Neural progenitor cell (in vitro differentiated cells): ENCODE measurements around the gene SEMA3D. TPM values are rescaled to one million over a fixed set of nuclear protein-coding genes. Genes with fewer than 3 reads are reported as not detected.

Experiments used
- DNase-seq: peaks from one replicate; pipeline ENCODE4 v3.0.0-alpha.2; 2016; ENCODE audit warnings: low spot score
- H2AFZ ChIP-seq: fragments of 200-600 bp; sonication (generic); replicated peaks from 2 replicates; pipeline ENCODE4 v1.6.1; 2016; ENCODE audit warnings: antibody characterized with exemption
- H3F3A ChIP-seq: fragments of 200-600 bp; sonication (generic); 2 replicates; pipeline ENCODE4 v1.6.1; 2016; ENCODE audit warnings: antibody characterized with exemption, low read depth
- H3K27ac ChIP-seq: fragments of 200-600 bp; sonication (generic); 2 replicates; pipeline ENCODE4 v1.5.1; 2016; ENCODE audit warnings: mild to moderate bottlenecking
- H3K27me3 ChIP-seq: fragments of 200-600 bp; sonication (generic); 2 replicates; pipeline ENCODE4 v1.6.1; 2016; ENCODE audit warnings: mild to moderate bottlenecking, moderate library complexity
- H3K36me3 ChIP-seq: fragments of 200-600 bp; sonication (generic); 2 replicates; pipeline ENCODE4 v1.5.1; 2016
- H3K4me1 ChIP-seq: fragments of 200-600 bp; sonication (generic); 2 replicates; pipeline ENCODE4 v1.6.1; 2016; ENCODE audit warnings: mixed run types
- H3K4me2 ChIP-seq: fragments of 200-600 bp; sonication (generic); 2 replicates; pipeline ENCODE4 v1.6.1; 2016
- H3K4me3 ChIP-seq: fragments of 200-600 bp; sonication (generic); 2 replicates; pipeline ENCODE4 v1.5.1; 2016
- H3K79me2 ChIP-seq: fragments of 200-600 bp; sonication (generic); 2 replicates; pipeline ENCODE4 v1.6.1; 2016; ENCODE audit warnings: low read depth
- H3K9ac ChIP-seq: fragments of 200-600 bp; sonication (generic); 2 replicates; pipeline ENCODE4 v1.6.1; 2016
- H3K9me3 ChIP-seq: fragments of 200-600 bp; sonication (generic); 2 replicates; pipeline ENCODE4 v1.5.1; 2016; ENCODE audit warnings: low read depth
- H4K20me1 ChIP-seq: fragments of 200-600 bp; sonication (generic); 2 replicates; pipeline ENCODE4 v1.6.1; 2016; ENCODE audit warnings: low read depth
- H3K27ac Mint-ChIP-seq: 3 replicates; pipeline ENCODE4 v1.8.0; 2021; ENCODE audit warnings: mixed read lengths
- H3K27me3 Mint-ChIP-seq: 2 replicates; pipeline ENCODE4 v1.8.0; 2022; ENCODE audit warnings: low read depth, mild to moderate bottlenecking, inconsistent platforms, moderate library complexity, mixed read lengths; ENCODE audit not compliant: insufficient read depth
- H3K36me3 Mint-ChIP-seq: 3 replicates; pipeline ENCODE4 v1.8.0; 2021; ENCODE audit warnings: mixed read lengths
- H3K4me1 Mint-ChIP-seq: 3 replicates; pipeline ENCODE4 v1.8.0; 2021; ENCODE audit warnings: mixed read lengths
- H3K4me3 Mint-ChIP-seq: 3 replicates; pipeline ENCODE4 v1.8.0; 2021; ENCODE audit warnings: mild to moderate bottlenecking, moderate library complexity, mixed read lengths
- H3K9me3 Mint-ChIP-seq: 3 replicates; pipeline ENCODE4 v1.8.0; 2020; ENCODE audit warnings: mixed read lengths
- CTCF ChIP-seq: fragments of 200-600 bp; sonication (generic); IDR thresholded peaks from 2 replicates; pipeline ENCODE4 v1.5.1; 2017; ENCODE audit warnings: antibody characterized with exemption, mild to moderate bottlenecking
- EZH2 ChIP-seq: fragments of 200-600 bp; sonication (generic); IDR thresholded peaks from 2 replicates; pipeline ENCODE4 v1.6.1; 2017; ENCODE audit warnings: antibody characterized with exemption, mild to moderate bottlenecking, moderate library complexity
- EZH2phosphoT487 ChIP-seq: fragments of 200-600 bp; sonication (generic); IDR thresholded peaks from 2 replicates; pipeline ENCODE4 v1.6.1; 2017; ENCODE audit warnings: antibody characterized with exemption
- total RNA-seq: library from RNA; depleted of rRNA; stranded (reverse); fragments of >200 nt; gene quantifications from 2 replicates; pipeline ENCODE4 v1.2.3, GENCODE V29; 2015; ENCODE audit warnings: low replicate concordance

The SEMA3D gene
- total RNA-seq, 1 donor from 2014 or later = 0.99 TPM

- Histone ChIP-seq H3K4me3 (no peak overlapping the region), H3K27ac (no peak overlapping the region), H4K20me1 (no peaks in the 10 kb centered on the region), H3F3A (no peaks in the 10 kb centered on the region), H2AFZ (no peak overlapping the region), H3K9ac (no peak overlapping the region), H3K9me3 (no peaks in the 10 kb centered on the region), H3K4me2 (no peak overlapping the region), H3K4me1 (no peaks in the 10 kb centered on the region), H3K36me3 (no peaks in the 10 kb centered on the region), H3K27me3 (no peaks in the 10 kb centered on the region), H3K79me2 (no peaks in the 10 kb centered on the region)
- TF ChIP-seq CTCF (no peak), EZH2 (no peak), EZH2phosphoT487 (no peak)
- Mint-ChIP-seq H3K27ac (no peak overlapping the region), H3K9me3 (no peaks in the 10 kb centered on the region), H3K4me3 (no peak overlapping the region), H3K27me3 (no peaks in the 10 kb centered on the region), H3K4me1 (no peaks in the 10 kb centered on the region), H3K36me3 (no peaks in the 10 kb centered on the region)
- no peak for DNase-seq
These were observed 53.9 kb downstream of the SEMA3D start for GRCh38 chr7:85133006-85133405.

DNA sequence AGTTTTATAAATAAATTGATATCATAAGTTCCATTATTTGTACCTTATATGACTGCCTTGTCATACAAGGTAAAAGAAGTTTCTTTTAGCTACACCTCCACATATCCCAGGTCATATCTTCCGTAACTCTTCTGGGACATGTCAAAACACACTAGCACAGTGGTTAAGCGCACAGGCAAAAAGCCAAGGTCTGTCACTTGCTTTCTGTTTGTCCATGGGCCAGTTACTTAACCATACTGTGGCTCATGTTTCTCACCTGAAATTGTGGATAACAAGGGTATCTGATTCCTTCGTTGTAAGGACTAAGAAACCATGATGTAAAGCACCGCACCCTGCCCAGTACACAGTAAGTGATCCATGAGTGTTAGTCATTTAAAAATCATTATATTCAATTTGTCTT, 56.2 kb downstream of the SEMA3D start:
- Histone ChIP-seq H3F3A (no peaks in the 10 kb centered on the region), H2AFZ (no peak overlapping the region), H3K4me1 (no peaks in the 10 kb centered on the region), H3K4me3 (no peak overlapping the region), H3K27ac (no peak overlapping the region), H3K9me3 (no peaks in the 10 kb centered on the region), H3K79me2 (no peaks in the 10 kb centered on the region), H3K4me2 (no peak overlapping the region), H3K9ac (no peak overlapping the region), H4K20me1 (no peaks in the 10 kb centered on the region), H3K27me3 (no peaks in the 10 kb centered on the region), H3K36me3 (no peaks in the 10 kb centered on the region)
- no peaks in the 10 kb centered on the region for H3K9me3 Mint-ChIP-seq
- H3K27me3 Mint-ChIP-seq = no peaks in the 10 kb centered on the region
- no peak for TF ChIP-seq EZH2phosphoT487
- no peak for TF ChIP-seq CTCF
- TF ChIP-seq EZH2 = no peak
- DNase-seq = no peak
- no peak overlapping the region for H3K27ac Mint-ChIP-seq
- H3K4me1 Mint-ChIP-seq = peaks cover 4% of the 10 kb centered on the region
- no peaks in the 10 kb centered on the region for H3K36me3 Mint-ChIP-seq
- H3K4me3 Mint-ChIP-seq = no peak overlapping the region

GRCh38 chr7:85126383-85126782, 60.5 kb downstream of the SEMA3D start:
- H3K4me1 ChIP-seq = no peaks in the 10 kb centered on the region
- H3K36me3 ChIP-seq = no peaks in the 10 kb centered on the region
- H3K27ac ChIP-seq = no peak overlapping the region
- no peak overlapping the region for H3K4me3 ChIP-seq
- no peak for DNase-seq
- H3K9me3 ChIP-seq = no peaks in the 10 kb centered on the region
- no peaks in the 10 kb centered on the region for H3K79me2 ChIP-seq
- H3K4me3 Mint-ChIP-seq = no peak overlapping the region
- H3K4me1 Mint-ChIP-seq = peaks cover 4% of the 10 kb centered on the region
- H2AFZ ChIP-seq = no peak overlapping the region
- no peak overlapping the region for H3K9ac ChIP-seq
- H3K27me3 ChIP-seq = no peaks in the 10 kb centered on the region
- H3K27ac Mint-ChIP-seq = no peak overlapping the region
- no peaks in the 10 kb centered on the region for H3K9me3 Mint-ChIP-seq
- no peaks in the 10 kb centered on the region for H3K36me3 Mint-ChIP-seq
- no peaks in the 10 kb centered on the region for H3F3A ChIP-seq
- no peaks in the 10 kb centered on the region for H4K20me1 ChIP-seq
- H3K27me3 Mint-ChIP-seq = no peaks in the 10 kb centered on the region
- H3K4me2 ChIP-seq = no peak overlapping the region
- TF ChIP-seq CTCF (no peak), EZH2 (no peak), EZH2phosphoT487 (no peak)
